GM19351 (cell line): Measurements from ENCODE around the gene DHRS2.
"Not testable (repeated sequence)": the region's sequence is repeated elsewhere in the genome, so short reads cannot be mapped to it uniquely, and the experiment has no call there.

ENCODE experiments used
- ATAC-seq: cut with Tn5 transposase; IDR thresholded peaks from one replicate; pipeline ENCODE4 v1.9.1; 2021; ENCODE audit warnings: mild to moderate bottlenecking, moderate library complexity; ENCODE audit not compliant: unreplicated experiment

The DHRS2 gene

DNA sequence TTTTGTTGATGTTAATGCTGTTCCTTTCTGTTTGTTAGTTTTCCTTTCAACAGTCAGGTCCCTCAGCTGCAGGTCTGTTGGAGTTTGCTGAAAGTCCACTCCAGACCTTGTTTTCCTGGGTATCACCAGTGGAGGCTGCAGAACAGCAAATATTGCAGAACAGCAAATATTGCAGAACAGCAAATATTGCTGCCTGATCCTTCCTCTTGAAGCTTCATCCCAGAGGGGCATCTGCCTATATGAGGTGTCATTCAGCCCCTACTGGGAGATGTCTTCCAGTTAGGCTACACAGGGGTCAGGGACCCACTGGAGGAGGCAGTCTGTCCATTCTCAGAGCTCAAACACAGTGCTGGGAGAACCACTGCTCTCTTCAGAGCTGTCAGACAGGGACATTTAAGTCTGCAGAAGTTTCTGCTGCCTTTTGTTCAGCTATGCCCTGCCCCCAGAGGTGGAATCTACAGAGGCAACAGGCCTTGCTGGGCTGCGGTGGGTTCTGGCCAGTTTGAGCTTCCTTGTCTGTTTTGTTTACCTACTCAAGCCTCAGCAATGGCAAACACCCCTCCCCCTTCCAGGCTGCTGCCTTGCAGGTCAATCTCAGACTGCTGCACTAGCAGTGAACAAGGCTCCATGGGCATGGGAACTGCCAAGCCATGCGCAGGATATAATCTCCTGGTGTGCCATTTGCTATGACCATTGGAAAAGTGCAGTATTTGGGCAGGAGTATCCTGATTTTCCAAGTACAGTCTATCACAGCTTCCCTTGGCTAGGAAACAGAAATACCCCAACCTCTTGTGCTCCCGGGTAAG lies 53.7 kb downstream of the DHRS2 start:
- not testable (repeated sequence) for ATAC-seq

DNA sequence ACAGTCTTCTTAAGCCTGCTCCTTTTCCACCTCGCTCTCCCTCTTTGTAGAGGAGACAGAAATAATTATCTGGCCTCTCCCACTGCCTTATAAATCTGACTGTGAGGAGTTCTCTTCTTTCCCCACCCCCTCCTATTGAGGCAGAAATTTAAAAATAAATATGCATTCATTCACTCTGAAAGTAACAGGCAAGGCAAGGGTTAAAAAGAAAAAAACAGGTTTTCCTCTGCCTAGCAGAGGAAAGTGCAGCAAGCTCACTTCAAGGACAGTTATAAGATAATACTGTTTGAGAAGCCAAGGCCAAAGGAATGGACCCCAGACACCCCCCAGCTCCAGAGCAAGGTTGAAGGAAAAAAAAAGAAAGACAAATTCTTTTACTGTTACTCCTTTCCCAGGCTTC lies 56.3 kb downstream of the DHRS2 start:
- ATAC-seq = no peak

DNA sequence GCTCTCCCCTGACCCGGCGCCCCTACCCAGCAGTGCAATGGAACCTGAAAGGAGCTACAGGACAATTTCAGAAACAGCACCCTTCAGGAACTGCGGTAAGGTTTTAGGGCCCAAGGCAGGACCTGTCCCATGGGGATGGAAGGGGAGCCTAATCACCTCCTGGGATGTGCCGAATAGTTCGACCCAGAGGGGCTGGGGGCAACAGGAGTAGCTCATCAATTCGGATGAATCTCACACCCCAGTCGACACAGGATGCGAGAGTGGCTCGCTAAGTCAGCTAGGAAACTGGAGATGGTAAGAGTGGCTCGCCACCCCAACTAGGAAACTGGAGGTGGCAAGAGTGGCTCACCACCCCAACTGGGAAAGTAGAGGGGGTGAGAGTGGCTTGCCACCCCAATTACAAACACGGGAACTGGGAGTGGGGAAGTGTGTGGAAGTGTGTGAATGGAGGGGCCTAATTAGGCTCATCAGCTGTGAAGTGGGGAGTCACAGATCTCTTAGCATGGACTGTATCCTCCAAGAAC lies 57.1 kb downstream of the DHRS2 start:
- no peak for ATAC-seq

DNA sequence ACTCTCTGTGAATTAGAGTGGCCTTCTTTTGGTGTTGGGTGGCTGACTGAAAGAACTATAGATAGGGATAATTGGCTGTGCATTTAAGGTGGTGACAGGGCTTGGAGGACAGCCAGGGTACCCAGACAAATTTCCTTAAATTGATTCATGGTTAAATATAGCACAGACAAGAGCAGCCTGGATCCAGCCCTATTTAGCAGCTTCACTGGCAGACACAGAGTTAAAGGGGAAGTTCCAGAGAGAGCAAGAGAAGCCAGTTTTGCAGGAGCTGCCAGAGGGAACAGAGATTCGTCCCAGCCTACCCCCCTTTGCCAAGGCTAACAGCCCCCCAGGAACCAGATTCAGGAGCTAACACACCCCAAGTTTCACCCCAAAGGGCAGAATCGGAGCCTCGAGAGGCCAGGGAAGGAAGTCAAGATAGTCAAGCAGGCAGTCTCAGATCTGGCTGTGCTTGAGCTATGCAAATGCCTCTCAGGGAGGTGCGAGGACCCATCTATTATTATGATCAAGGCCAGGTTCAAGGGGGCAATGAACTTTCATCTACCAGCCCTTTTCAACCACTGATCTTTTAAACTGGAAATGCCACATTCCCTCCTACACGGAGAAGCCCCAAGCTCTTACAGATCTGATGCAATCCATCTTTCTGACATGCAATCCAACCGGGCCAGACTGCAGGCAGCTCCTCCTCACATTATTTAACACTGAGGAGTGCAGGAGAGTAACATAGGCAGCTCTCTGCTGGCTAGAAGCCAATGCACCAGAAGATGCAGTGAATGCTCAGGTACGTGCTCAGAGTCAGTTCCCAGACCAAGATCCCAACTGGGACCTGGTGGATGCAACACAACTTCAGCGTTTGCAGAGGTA lies 58.2 kb downstream of the DHRS2 start:
- no peak for ATAC-seq
